Measurements from ENCODE around the gene MRPL2.

DNA sequence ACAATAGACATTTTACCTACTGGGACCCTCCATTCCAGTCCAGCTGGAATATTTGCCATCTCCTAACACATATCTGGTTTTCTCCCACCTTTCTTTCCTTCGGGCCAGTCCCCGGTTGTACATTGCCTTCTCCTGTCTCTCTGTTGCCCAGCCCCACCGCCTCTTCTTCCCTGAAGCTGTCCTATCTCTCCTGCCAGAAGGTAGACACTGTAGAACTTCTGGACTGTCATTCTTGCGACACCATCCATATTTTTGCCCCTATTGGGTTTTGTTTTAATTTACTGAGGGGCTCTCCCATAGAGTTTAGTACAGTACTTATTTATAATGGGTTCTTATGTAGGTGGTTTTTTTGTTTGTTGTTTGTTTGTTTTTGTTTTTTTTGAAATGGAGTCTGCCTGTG is 21.8 kb upstream of the MRPL2 start:
- TF ChIP-seq CTCF (IDR thresholded peaks at IDR 0.05), result no peak
- no peak for TF ChIP-seq POLR2AphosphoS5 (IDR thresholded peaks at IDR 0.05)

All from esophagus muscularis mucosa (tissue), 3 donors.